ENCODE data around the gene SCUBE2.

- TF ChIP-seq, protein P1, sequence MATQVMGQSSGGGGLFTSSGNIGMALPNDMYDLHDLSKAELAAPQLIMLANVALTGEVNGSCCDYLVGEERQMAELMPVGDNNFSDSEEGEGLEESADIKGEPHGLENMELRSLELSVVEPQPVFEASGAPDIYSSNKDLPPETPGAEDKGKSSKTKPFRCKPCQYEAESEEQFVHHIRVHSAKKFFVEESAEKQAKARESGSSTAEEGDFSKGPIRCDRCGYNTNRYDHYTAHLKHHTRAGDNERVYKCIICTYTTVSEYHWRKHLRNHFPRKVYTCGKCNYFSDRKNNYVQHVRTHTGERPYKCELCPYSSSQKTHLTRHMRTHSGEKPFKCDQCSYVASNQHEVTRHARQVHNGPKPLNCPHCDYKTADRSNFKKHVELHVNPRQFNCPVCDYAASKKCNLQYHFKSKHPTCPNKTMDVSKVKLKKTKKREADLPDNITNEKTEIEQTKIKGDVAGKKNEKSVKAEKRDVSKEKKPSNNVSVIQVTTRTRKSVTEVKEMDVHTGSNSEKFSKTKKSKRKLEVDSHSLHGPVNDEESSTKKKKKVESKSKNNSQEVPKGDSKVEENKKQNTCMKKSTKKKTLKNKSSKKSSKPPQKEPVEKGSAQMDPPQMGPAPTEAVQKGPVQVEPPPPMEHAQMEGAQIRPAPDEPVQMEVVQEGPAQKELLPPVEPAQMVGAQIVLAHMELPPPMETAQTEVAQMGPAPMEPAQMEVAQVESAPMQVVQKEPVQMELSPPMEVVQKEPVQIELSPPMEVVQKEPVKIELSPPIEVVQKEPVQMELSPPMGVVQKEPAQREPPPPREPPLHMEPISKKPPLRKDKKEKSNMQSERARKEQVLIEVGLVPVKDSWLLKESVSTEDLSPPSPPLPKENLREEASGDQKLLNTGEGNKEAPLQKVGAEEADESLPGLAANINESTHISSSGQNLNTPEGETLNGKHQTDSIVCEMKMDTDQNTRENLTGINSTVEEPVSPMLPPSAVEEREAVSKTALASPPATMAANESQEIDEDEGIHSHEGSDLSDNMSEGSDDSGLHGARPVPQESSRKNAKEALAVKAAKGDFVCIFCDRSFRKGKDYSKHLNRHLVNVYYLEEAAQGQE (IDR thresholded peaks at IDR 0.05; ENCODE audit: low read depth): no peak
- no peak for TF ChIP-seq FOXM1 (IDR thresholded peaks at IDR 0.05; ENCODE audit: borderline replicate concordance, low read depth)
- no peak for TF ChIP-seq YY1 (IDR thresholded peaks at IDR 0.05; ENCODE audit: low read depth)
- TF ChIP-seq, protein P2, sequence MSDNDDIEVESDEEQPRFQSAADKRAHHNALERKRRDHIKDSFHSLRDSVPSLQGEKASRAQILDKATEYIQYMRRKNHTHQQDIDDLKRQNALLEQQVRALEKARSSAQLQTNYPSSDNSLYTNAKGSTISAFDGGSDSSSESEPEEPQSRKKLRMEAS (IDR thresholded peaks at IDR 0.05): no peak
- no peak for TF ChIP-seq EP300 (IDR thresholded peaks at IDR 0.05; ENCODE audit: borderline replicate concordance)
- TF ChIP-seq CEBPB (IDR thresholded peaks at IDR 0.05): no peak
- TF ChIP-seq CREB1 (IDR thresholded peaks at IDR 0.05; ENCODE audit: low read depth): no peak
- TF ChIP-seq NFIC (IDR thresholded peaks at IDR 0.05): no peak
Observed at GRCh38 chr11:9040410-9040809, 51.0 kb downstream of the SCUBE2 start.
